SU-DHL-6 (cell line): ENCODE measurements around the gene TACSTD2.

ENCODE experiments used
- H2AFZ ChIP-seq: fragments of 200-600 bp; sonication (generic); 2 replicates; pipeline ENCODE4 v1.6.1; 2014; ENCODE audit warnings: low read depth, mild to moderate bottlenecking, moderate library complexity, mixed read lengths, antibody characterized with exemption, low read length; ENCODE audit not compliant: severe bottlenecking
- H3F3A ChIP-seq: fragments of 200-600 bp; shearing (Covaris generic); 2 replicates; pipeline ENCODE4 v1.6.0; 2016; ENCODE audit warnings: antibody characterized with exemption, mild to moderate bottlenecking; ENCODE audit not compliant: insufficient read depth
- H3K27ac ChIP-seq: fragments of 200-600 bp; sonication (generic); 2 replicates; pipeline ENCODE4 v1.5.1; 2016; ENCODE audit warnings: low read depth, mild to moderate bottlenecking, low read length, moderate library complexity, mixed read lengths
- H3K27me3 ChIP-seq: fragments of 200-600 bp; sonication (generic), shearing (Covaris generic); 2 replicates; pipeline ENCODE4 v1.6.0; 2014; ENCODE audit warnings: mild to moderate bottlenecking, low read length
- H3K36me3 ChIP-seq: fragments of 200-600 bp; sonication (generic); 2 replicates; pipeline ENCODE4 v1.6.1; 2014; ENCODE audit warnings: mild to moderate bottlenecking, low read length, mixed read lengths
- H3K4me2 ChIP-seq: fragments of 300-600, 200-600 bp; shearing (Covaris generic), sonication (generic); 2 replicates; pipeline ENCODE4 v1.6.0; 2014; ENCODE audit warnings: low read length, low read depth, mild to moderate bottlenecking; ENCODE audit not compliant: poor library complexity, severe bottlenecking
- H3K4me3 ChIP-seq: fragments of 200-600 bp; sonication (generic); 2 replicates; pipeline ENCODE4 v1.5.1; 2014; ENCODE audit warnings: antibody characterized with exemption, low read length, mild to moderate bottlenecking, mixed read lengths; ENCODE audit not compliant: insufficient read depth, poor library complexity, severe bottlenecking
- H3K79me2 ChIP-seq: fragments of 200-600 bp; sonication (generic); 2 replicates; pipeline ENCODE4 v1.6.1; 2014; ENCODE audit warnings: mild to moderate bottlenecking, low read length, moderate library complexity; ENCODE audit not compliant: insufficient read depth
- H3K9ac ChIP-seq: fragments of 200-600 bp; sonication (generic); 2 replicates; pipeline ENCODE4 v1.7.0; 2014; ENCODE audit warnings: mild to moderate bottlenecking, low read length
- H3K9me2 ChIP-seq: fragments of 200-600 bp; sonication (generic); replicated peaks from 2 replicates; pipeline ENCODE4 v1.6.1; 2014; ENCODE audit warnings: low read length; ENCODE audit not compliant: insufficient read depth
- H3K9me3 ChIP-seq: fragments of 200-600 bp; sonication (generic); 2 replicates; pipeline ENCODE4 v1.6.1; 2014; ENCODE audit warnings: low read length, mixed read lengths; ENCODE audit not compliant: insufficient read depth
- H4K20me1 ChIP-seq: fragments of 200-600 bp; sonication (generic); 2 replicates; pipeline ENCODE4 v1.6.1; 2014; ENCODE audit warnings: low read depth, mild to moderate bottlenecking, antibody characterized with exemption, low read length, moderate library complexity, mixed read lengths
- EZH2phosphoT487 ChIP-seq: fragments of 200-600 bp; sonication (generic), shearing (Covaris generic); conservative IDR thresholded peaks from 2 replicates; pipeline ENCODE4 v1.6.1; 2018; ENCODE audit warnings: mild to moderate bottlenecking, antibody characterized with exemption, low read length, moderate library complexity, mixed read lengths
- TF ChIP-seq, protein P1 (sequence below): fragments of 200-600 bp; sonication (generic); IDR thresholded peaks from one replicate; pipeline ENCODE4 v1.5.1; 2017; ENCODE audit warnings: antibody characterized with exemption, mild to moderate bottlenecking, low read length, moderate library complexity; ENCODE audit not compliant: insufficient read depth, poor library complexity, severe bottlenecking

The TACSTD2 gene

DNA sequence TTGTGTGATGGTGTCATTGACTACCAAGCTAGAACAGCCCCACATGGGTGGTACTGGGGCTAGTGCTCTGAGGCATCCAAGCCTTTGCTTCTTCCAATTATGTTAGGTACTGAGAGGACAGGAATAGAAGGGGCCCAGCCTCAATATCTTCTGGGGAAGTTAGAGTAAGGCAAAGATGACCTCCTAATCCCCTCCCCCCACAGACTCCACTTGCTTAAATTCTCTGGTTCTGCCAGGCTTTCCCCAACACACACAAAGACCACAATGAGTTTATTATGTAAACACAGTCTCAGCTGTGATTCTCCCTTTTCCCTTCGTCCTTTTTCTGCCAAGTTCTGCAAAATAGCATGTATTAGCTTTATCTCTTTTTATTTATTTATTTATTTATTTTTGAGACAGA lies 3.1 kb upstream of the TACSTD2 start:
- Histone ChIP-seq H3K9me3 (no peaks in the 10 kb centered on the region), H3K4me2 (no peak overlapping the region), H3K9ac (no peak overlapping the region)

DNA sequence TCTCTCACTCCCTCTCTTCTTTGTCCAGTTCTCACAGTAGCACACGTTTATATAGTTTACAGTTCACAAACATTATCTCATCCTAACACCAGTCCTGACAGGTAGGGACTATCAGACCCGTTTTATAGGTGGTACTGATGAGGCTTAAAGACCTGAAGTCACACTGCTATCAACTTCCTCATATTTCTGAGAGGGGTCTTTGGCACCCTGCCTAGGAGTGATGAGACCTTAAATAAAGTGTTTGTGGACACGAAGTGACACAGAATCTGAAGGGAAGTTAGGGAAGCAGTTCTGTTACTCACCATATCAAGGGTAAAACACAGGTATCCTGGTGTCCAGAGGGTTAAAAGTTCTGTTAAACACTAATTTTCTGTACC lies 590 bp upstream of the TACSTD2 start:
- no peak overlapping the region for H3K4me3 ChIP-seq
- TF ChIP-seq EZH2phosphoT487, result no peak
- TF ChIP-seq, protein P1, sequence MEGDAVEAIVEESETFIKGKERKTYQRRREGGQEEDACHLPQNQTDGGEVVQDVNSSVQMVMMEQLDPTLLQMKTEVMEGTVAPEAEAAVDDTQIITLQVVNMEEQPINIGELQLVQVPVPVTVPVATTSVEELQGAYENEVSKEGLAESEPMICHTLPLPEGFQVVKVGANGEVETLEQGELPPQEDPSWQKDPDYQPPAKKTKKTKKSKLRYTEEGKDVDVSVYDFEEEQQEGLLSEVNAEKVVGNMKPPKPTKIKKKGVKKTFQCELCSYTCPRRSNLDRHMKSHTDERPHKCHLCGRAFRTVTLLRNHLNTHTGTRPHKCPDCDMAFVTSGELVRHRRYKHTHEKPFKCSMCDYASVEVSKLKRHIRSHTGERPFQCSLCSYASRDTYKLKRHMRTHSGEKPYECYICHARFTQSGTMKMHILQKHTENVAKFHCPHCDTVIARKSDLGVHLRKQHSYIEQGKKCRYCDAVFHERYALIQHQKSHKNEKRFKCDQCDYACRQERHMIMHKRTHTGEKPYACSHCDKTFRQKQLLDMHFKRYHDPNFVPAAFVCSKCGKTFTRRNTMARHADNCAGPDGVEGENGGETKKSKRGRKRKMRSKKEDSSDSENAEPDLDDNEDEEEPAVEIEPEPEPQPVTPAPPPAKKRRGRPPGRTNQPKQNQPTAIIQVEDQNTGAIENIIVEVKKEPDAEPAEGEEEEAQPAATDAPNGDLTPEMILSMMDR, result no peak
- H4K20me1 ChIP-seq, result no peaks in the 10 kb centered on the region
- H3K27me3 ChIP-seq, result no peaks in the 10 kb centered on the region
- H3K4me2 ChIP-seq, result no peak overlapping the region
- H3K36me3 ChIP-seq, result no peaks in the 10 kb centered on the region
- H3K9me2 ChIP-seq, result no peaks in the 10 kb centered on the region
- no peak overlapping the region for H2AFZ ChIP-seq
- H3K27ac ChIP-seq, result no peak overlapping the region
- no peaks in the 10 kb centered on the region for H3K79me2 ChIP-seq
- H3K9ac ChIP-seq, result no peak overlapping the region
- no peaks in the 10 kb centered on the region for H3F3A ChIP-seq
- H3K9me3 ChIP-seq, result no peaks in the 10 kb centered on the region

More for the DNA sequence above, 3.1 kb upstream of the TACSTD2 start:
- Histone ChIP-seq H3F3A (no peaks in the 10 kb centered on the region), H2AFZ (no peak overlapping the region), H3K9me2 (no peaks in the 10 kb centered on the region), H4K20me1 (no peaks in the 10 kb centered on the region), H3K27me3 (no peaks in the 10 kb centered on the region), H3K79me2 (no peaks in the 10 kb centered on the region), H3K4me3 (no peak overlapping the region), H3K36me3 (no peaks in the 10 kb centered on the region), H3K27ac (no peak overlapping the region)
- TF ChIP-seq EZH2phosphoT487, result no peak
- TF ChIP-seq, protein P1, result no peak

DNA sequence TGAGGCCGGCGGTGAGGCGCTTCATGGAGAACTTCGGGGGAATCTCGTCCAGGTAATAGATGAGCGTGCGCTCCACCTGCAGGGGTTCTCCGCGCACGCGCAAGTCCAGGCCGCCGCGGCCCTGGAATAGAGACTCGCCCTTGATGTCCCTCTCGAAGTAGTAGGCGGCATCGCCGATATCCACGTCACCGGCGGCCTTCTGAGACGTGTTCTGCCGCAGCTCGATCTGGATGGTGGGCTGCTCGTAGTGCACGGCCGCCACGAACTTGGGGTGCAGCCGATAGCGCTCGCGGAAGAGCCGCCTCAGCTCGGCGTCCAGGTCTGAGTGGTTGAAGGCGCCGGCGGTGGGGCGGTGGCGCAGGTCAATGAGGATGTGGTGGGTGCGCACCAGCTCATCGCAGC lies 726 bp downstream of the TACSTD2 start:
- Histone ChIP-seq H4K20me1 (no peaks in the 10 kb centered on the region), H3K9me3 (no peaks in the 10 kb centered on the region), H3K4me2 (no peak overlapping the region), H3F3A (no peaks in the 10 kb centered on the region), H3K4me3 (no peak overlapping the region), H3K36me3 (no peaks in the 10 kb centered on the region), H3K9me2 (no peaks in the 10 kb centered on the region), H3K9ac (no peak overlapping the region), H3K27me3 (no peaks in the 10 kb centered on the region; the same call in 1 of the 2 replicates), H3K27ac (no peak overlapping the region), H2AFZ (no peak overlapping the region), H3K79me2 (no peaks in the 10 kb centered on the region)
- TF ChIP-seq, protein P1, result no peak
- TF ChIP-seq EZH2phosphoT487, result no peak
